Stimulated activated CD8-positive, alpha-beta memory T cell treated with anti-CD3 and anti-CD28 coated beads, Interleukin-2, amount 100 ng/mL, for 48 hours (primary cell): ENCODE data around the gene PACSIN2.
"Not testable (repeated sequence)": the region's sequence is repeated elsewhere in the genome, so short reads cannot be mapped to it uniquely, and the experiment has no call there.

Experiments used
- DNase-seq, 2 donors: peaks; one replicate each; pipeline ENCODE4 v3.0.0-alpha.2; 2020; ENCODE audit warnings: low read depth in 2 of 2

PACSIN2 gene

DNA sequence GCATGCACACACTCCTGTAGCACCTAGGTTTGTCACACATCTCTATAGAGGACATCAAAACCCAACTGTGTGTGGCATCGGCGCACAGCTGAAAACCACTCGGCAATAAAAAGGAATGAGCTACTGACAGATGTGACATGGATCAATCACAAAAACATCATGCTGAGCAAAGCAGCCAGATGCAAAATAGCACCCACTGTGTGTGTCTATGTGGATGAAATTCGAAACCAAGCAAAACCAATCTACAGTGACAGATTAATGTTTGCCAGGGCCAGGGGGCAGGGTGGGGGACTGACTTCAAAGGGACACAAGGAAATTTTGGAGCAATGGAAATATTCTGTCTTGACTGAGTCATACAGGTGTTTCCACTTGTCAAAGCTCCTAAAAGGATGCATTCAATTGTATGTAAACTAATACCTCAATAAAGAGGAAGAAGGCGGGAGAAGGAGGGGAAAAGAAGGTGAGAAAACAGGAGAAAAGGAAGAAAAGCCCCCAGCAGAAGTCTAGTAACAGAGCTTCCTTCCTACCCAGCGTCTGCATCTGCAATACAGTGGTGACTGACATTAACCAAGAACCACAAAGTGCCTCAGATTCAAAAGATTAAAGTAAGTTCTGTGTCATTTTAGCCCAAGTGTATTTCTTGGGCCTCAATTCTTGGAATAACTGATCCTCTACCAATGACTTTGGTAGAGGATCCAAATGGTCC lies 49.8 kb downstream of the PACSIN2 start:
- DNase-seq: peak in 1 of 2 donors; percentile 22

DNA sequence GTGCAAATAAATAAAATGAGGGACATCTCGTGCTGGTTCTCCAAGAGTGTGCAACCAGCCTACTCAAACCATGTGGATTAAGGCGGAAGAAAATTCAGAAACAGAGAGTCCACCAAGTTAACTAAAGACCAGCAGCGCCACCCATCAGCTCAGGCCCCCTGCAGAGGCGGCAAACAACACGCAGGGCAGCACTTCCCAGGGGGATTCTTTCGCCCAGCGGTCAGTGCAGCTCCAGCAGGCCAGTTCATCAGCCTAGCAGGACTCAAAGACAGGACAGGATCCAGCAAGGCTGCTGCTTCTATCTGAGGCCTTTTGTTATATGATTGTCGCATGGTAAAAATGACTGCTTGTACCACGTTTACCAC lies 51.7 kb downstream of the PACSIN2 start:
- DNase-seq: no peak

DNA sequence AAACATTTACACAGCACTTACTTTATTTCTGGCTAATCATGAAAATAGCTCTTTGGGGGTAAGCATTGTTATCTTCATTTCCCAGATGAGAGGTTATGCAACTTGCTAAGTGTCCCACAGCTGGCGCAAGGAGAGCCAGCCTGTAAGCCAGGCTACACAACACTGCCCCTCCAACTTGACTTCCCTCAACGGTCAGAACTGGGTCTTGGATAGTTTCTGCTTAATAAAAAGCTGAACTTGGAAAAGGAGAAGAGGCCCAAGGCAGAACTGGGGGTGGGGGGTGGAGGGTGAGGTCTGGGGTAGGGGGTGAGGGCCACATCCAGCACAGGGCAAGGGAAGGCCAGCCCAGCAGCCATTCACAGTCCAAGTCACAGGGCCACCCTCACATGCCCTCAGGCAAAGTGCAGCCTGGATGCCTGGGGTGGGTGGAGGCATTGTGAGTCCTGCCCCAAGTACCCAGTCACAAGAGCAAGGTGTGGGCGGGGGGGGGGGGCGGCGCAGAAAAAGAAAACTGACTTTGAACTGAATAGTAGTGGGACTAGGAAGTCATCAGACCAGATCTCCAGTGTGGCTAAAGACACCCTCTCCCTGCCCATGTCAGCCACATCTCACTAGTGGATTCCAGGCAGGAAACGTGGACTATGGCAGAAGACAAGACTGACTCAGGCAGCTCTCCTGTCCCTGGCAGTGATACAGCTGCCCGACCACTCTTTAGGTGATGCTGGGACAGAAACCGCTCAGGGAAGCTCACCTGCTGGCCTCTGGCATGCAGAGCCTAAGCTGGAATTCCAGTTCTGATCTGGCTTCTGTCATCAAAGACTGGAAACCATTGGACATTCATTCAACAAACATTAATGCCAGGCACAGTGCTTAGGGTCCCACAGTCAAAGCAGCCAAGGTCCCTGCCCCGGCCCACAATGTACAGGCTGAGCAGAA lies 52.4 kb downstream of the PACSIN2 start:
- no peak for DNase-seq

DNA sequence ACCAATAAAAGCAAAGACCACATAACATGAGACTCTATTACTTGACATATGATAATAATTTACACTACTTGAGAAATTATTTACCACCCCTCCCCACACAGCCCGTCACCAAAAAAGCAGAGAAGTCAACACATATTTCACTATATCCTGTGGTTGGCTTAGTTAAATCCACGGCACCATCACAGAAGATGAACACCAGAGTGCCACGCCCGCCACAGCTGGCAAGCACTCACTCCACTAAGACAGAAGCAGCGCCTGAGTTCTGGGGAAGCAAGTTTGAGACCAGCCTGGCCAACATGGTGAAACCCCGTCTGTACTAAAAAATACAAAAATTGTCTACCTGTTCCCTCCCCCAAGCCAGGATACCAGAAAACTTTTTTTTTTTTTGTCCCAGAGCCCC lies 53.1 kb downstream of the PACSIN2 start:
- no peak for DNase-seq

GRCh38 chr22:42961400-42961690 lies 53.6 kb downstream of the PACSIN2 start:
- DNase-seq: not testable (repeated sequence)

DNA sequence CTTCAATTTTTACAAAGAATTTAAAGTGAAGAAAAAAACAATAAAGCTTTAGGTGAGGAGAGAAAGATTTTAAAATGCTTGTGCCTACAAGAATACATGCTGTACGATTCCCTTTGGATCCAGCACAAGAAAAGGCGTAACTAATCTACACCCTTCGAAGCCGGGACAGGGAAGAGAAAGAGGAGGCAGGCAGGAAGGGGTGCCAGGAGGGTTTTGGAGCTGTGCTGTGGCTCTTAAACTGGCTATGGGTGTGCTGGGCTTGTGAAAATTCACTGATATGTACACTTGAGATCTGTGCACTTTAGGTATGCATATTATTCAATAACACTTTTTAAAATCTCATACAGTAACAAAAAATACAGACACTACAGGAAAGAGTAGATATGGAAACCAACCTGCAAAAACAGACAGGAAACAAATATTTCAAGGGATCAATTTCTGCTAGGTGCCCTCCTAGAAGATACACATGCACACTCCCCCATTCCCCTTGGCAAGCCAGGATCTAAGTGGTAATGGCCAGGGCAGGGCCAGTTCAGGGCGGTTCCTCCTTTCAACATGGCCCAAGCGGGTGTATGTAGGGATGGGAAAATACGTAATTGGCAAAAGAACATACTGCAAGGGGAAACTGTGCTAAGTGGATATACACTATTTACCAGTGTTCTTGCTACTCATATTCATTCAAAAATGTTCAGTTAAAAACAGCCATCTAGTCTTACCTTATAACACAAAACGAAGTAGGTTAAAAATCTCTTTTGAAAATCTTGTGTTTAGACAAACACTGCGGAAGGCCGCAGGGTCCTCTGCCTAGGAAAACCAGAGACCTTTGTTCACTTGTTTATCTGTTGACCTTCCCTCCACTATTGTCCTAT lies 54.2 kb downstream of the PACSIN2 start:
- no peak for DNase-seq

GRCh38 chr22:42959576-42960509 lies 55.1 kb downstream of the PACSIN2 start:
- no peak for DNase-seq

- DNase-seq: no peak
Measured at GRCh38 chr22:42958937-42959336, 56.0 kb downstream of the PACSIN2 start.

- DNase-seq: no peak
Measured at GRCh38 chr22:42957958-42958357, 57.0 kb downstream of the PACSIN2 start.

DNA sequence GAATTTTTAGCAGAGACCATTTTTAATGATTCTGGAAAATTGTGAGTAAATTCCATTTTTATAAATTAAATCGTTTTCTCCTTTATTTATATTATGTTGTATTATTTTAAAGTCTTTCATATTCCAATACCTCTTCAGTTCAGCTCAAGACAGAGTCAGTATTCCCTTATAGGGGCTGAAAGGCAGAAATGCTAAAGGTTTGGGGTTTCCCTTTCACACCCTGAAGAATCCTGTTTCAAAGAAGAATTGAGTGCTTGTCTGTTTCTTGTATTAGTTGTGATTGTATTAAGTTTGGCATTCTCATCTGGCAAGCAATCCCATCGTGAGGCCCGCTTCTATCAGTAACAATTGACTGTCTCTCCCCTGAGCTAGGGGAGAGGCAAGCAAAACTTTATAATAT lies 57.4 kb downstream of the PACSIN2 start:
- DNase-seq: no peak

GRCh38 chr22:42955848-42956247 lies 59.1 kb downstream of the PACSIN2 start:
- no peak for DNase-seq

DNA sequence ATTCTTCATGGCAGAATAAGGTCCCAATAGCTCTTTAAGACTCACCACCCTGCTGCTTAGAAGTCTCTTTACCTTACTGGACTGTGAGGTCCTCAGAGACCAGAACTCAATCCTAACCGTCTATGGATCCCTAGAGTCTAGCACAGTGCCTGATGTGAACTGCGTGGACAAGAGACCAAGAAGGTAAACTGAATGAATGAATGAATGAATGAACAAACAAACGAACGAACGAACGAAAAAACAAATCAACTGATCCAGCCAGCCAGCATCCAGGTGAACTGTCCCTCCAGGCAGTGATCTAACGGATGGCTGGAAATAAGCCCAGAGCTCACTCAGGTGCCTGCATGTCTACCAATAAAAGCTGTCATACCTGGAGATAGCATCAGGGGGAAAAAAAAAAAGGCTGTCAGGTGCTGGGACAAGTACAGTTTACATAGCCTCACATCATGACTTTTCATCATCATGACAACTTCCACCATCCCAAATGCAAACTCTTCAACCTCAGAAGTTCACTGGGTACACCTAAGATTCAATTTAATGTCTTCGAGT lies 59.8 kb downstream of the PACSIN2 start:
- DNase-seq: no peak

- DNase-seq: not testable (repeated sequence)
Measured at GRCh38 chr22:42953751-42954150, 61.2 kb downstream of the PACSIN2 start.

GRCh38 chr22:42951093-42951710 lies 63.7 kb downstream of the PACSIN2 start:
- DNase-seq: no peak

DNA sequence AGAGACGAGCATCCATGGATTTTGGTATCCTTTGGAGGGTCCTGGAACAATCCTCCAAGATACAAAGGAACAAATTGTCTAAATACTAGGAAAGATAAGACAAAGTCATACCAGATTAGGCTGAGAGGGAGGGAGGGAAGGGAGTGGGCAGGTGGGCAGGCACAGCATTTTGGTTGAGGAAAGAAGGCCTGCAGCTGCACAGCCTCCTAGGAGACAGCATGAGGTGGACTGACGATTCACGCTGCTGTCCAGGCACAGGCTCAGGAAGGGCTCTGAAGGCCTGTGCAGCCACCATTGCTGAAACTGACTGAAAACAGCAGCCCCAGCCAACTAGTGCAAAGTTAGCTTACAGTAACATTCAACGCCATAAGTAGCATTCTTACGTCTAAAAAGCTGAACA lies 64.7 kb downstream of the PACSIN2 start:
- DNase-seq: no peak

GRCh38 chr22:42949159-42949558 lies 65.8 kb downstream of the PACSIN2 start:
- no peak for DNase-seq

DNA sequence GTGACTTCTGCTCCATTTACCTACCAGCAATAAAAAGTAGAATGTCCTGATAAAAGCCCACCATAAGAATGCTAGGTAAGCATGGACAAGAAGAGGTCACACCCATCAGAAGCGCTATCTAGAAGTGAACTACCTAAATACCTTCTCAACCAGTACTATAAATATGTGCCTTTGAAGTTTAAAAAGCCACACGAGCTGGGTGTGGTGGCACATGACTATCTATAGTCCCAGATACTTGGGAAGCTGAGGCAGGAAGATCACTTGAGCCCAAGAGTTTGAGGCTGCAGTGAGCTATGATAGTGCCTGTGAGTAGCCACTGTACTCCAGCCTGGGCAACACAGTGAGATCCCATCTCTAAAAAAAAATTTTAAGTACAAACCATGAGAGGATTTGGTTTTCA lies 66.7 kb downstream of the PACSIN2 start:
- DNase-seq: no peak

GRCh38 chr22:42947211-42947990 lies 67.5 kb downstream of the PACSIN2 start:
- no peak for DNase-seq

DNA sequence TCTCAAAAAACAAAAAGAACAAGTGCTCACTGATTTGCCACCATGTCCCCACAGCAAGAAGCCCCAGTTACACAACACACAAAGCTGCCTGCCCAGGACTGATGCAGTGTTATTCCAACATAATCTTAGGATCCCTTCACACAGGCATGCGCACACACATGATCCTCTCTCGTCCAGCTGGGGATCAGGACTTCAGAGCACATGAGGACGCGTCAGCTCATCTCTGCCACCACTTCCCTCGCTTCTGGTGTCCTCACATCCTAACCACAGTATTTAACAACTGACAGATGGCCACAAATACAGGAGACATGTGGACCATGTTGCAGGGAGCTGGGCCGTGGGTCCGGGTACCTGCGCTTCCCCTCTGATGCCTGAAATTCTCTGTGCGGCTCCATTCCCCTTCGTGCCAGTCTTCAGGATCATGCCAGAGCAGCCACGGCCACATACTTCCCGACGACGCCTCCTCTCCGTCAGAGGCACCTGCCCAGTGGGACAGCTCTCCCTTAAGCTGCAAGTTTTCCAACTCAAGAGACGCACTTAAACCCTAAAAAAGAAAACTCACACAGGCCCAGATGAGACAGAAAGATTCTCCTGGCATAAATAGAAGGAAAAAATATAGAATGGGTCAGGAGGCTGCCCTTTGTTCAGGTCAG lies 68.3 kb downstream of the PACSIN2 start:
- DNase-seq: no peak
